Loucy (cell line): ENCODE results near the gene S1PR1.

Source experiments
- EZH2phosphoT487 ChIP-seq: fragments of 200-600 bp; IDR thresholded peaks from 2 replicates; pipeline ENCODE4 v1.6.1; 2018; ENCODE audit warnings: antibody characterized with exemption, mild to moderate bottlenecking, moderate library complexity, borderline replicate concordance
- TF ChIP-seq, protein P1 (sequence below): fragments of 200-600 bp; sonication (generic); conservative IDR thresholded peaks from 2 replicates; pipeline ENCODE4 v1.5.1; 2014; ENCODE audit warnings: mild to moderate bottlenecking, antibody characterized with exemption, low read length

DNA sequence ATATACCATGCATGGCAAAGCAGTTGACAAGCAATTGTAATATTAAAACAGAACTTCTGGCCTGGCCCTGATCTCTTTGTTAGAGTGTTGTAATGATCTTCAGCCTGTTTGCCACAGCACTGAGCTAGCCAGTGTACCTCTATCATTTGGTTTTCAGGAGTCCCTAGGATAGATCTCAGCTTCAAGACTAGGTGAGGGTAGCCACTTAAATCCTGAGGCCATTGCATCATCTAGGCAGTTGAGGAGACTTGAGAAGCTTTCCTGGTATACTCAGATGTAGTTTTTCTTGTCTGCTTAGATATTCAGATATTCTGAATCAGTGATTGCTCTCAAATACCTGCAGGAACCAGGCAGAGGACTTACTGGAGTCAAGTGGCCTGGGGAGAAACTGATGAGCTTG is 14.7 kb downstream of the S1PR1 start:
- TF ChIP-seq, protein P1, sequence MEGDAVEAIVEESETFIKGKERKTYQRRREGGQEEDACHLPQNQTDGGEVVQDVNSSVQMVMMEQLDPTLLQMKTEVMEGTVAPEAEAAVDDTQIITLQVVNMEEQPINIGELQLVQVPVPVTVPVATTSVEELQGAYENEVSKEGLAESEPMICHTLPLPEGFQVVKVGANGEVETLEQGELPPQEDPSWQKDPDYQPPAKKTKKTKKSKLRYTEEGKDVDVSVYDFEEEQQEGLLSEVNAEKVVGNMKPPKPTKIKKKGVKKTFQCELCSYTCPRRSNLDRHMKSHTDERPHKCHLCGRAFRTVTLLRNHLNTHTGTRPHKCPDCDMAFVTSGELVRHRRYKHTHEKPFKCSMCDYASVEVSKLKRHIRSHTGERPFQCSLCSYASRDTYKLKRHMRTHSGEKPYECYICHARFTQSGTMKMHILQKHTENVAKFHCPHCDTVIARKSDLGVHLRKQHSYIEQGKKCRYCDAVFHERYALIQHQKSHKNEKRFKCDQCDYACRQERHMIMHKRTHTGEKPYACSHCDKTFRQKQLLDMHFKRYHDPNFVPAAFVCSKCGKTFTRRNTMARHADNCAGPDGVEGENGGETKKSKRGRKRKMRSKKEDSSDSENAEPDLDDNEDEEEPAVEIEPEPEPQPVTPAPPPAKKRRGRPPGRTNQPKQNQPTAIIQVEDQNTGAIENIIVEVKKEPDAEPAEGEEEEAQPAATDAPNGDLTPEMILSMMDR: no peak
- TF ChIP-seq EZH2phosphoT487: no peak
